Natural killer cell (primary cell): Measurements from ENCODE around the gene SLC9A7. TPM values are rescaled to one million over a fixed set of nuclear protein-coding genes. Genes with fewer than 3 reads are reported as not detected.

ENCODE experiments used
- ATAC-seq, 3 donors: fragments of 150-1000 bp in 2 of 3; fragments of 200-7000 bp in 1 of 3; cut with Tn5 transposase; 1 replicate in 1 of 3; 2 replicates in 2 of 3; pipeline ENCODE4 v1.10.0; 2021; ENCODE audit warnings: mild to moderate bottlenecking in 2 of 3, moderate library complexity in 2 of 3
- DNase-seq, 2 donors: peaks; one replicate each; pipeline versions ENCODE4 v3.0.0 to v3.0.0-alpha.2; 2013 to 2021; ENCODE audit warnings: mixed read lengths in 1 of 2
- H3K27ac ChIP-seq: one replicate; pipeline ENCODE4 v1.5.1; 2013; ENCODE audit warnings: mild to moderate bottlenecking, low read length
- H3K27me3 ChIP-seq: one replicate; pipeline ENCODE4 v1.6.1; 2013; ENCODE audit warnings: low read length; ENCODE audit not compliant: control insufficient read depth, insufficient read depth
- H3K36me3 ChIP-seq: one replicate; pipeline ENCODE4 v1.6.1; 2013; ENCODE audit warnings: low read length; ENCODE audit not compliant: control insufficient read depth, insufficient read depth
- H3K4me1 ChIP-seq: one replicate; pipeline ENCODE4 v1.6.1; 2013; ENCODE audit warnings: low read length; ENCODE audit not compliant: control insufficient read depth, insufficient read depth
- H3K4me3 ChIP-seq: one replicate; pipeline ENCODE4 v1.5.1; 2013; ENCODE audit warnings: low read length
- H3K9me3 ChIP-seq: one replicate; pipeline ENCODE4 v1.6.1; 2013; ENCODE audit warnings: low read length; ENCODE audit not compliant: control insufficient read depth, insufficient read depth
- H3K27ac Mint-ChIP-seq, 2 donors: one replicate each; pipeline ENCODE4 v1.8.0; 2022; ENCODE audit warnings: mild to moderate bottlenecking in 2 of 2, mixed read lengths in 2 of 2, moderate library complexity in 1 of 2
- H3K27me3 Mint-ChIP-seq, 2 donors: one replicate each; pipeline ENCODE4 v1.8.0; 2022; ENCODE audit warnings: low read depth in 2 of 2, mixed read lengths in 2 of 2
- H3K36me3 Mint-ChIP-seq: one replicate; pipeline ENCODE4 v1.8.0; 2022; ENCODE audit warnings: mixed read lengths
- H3K4me1 Mint-ChIP-seq, 2 donors: one replicate each; pipeline ENCODE4 v1.8.0; 2022; ENCODE audit warnings: mixed read lengths in 2 of 2
- H3K4me3 Mint-ChIP-seq: one replicate; pipeline ENCODE4 v1.8.0; 2022; ENCODE audit warnings: mild to moderate bottlenecking, moderate library complexity, mixed read lengths
- H3K9me3 Mint-ChIP-seq, 2 donors: one replicate each; pipeline ENCODE4 v1.8.0; 2022; ENCODE audit warnings: mixed read lengths in 2 of 2
- CTCF ChIP-seq: fragments of 200-600 bp; IDR thresholded peaks from one replicate; pipeline ENCODE4 v1.8.0; 2022; ENCODE audit warnings: antibody characterized with exemption
- WGBS: methylation state at CpG from one replicate; pipeline ENCODE4 v1.1.7; 2013; ENCODE audit warnings: missing lambda C conversion rate; ENCODE audit not compliant: insufficient coverage; 5-methylcytosine and 5-hydroxymethylcytosine counted together
- intact Hi-C: fragments of 100-400 bp; cut with micrococcal nuclease; formaldehyde crosslinking; loops from one replicate; pipeline ENCODE4 v1.14.2; 2022
- total RNA-seq, 4 donors: library from RNA; stranded (reverse); fragments of 120-200 nt in 1 of 4; gene quantifications; one replicate each; pipeline versions ENCODE4 v1.2.3 to v1.2.4, GENCODE V29; 2013 to 2022

The SLC9A7 gene
- total RNA-seq, 3 donors from 2014 or later (not counting 1 experiment from before 2014, with no cell fraction given): 0.39 to 1.1 (median 0.75) TPM

GRCh38 chrX:46739736-46740135, 19.2 kb downstream of the SLC9A7 start:
- intact Hi-C loops: no loop called here
- WGBS: no CpG with 5 or more reads among the region's 1 CpG
- Histone ChIP-seq H3K27ac (no peak overlapping the region), H3K9me3 (no peaks in the 10 kb centered on the region), H3K4me1 (no peaks in the 10 kb centered on the region), H3K4me3 (no peak overlapping the region), H3K27me3 (no peaks in the 10 kb centered on the region), H3K36me3 (no peaks in the 10 kb centered on the region)
- Mint-ChIP-seq H3K9me3 (peaks cover 2 to 7% of the 10 kb centered on the region in 2 donors), H3K36me3 (peaks cover 8% of the 10 kb centered on the region), H3K27ac (no peak overlapping the region), H3K4me1 (no peaks in the 10 kb centered on the region), H3K27me3 (peaks cover 7 to 9% of the 10 kb centered on the region in 2 donors), H3K4me3 (no peak overlapping the region)
- DNase-seq (no peak), ATAC-seq (no peak)
- no peak for TF ChIP-seq CTCF

- Mint-ChIP-seq H3K36me3 (peaks cover 8% of the 10 kb centered on the region), H3K4me3 (no peak overlapping the region)
Measured at GRCh38 chrX:46737462-46737861, 21.5 kb downstream of the SLC9A7 start.

GRCh38 chrX:46737041-46737440, 21.9 kb downstream of the SLC9A7 start:
- H3K4me3 Mint-ChIP-seq: no peak overlapping the region
- peaks cover 7 to 9% of the 10 kb centered on the region in 2 donors for H3K27me3 Mint-ChIP-seq
- Histone ChIP-seq H3K9me3 (no peaks in the 10 kb centered on the region), H3K4me1 (no peaks in the 10 kb centered on the region), H3K4me3 (no peak overlapping the region), H3K36me3 (no peaks in the 10 kb centered on the region), H3K27me3 (no peaks in the 10 kb centered on the region), H3K27ac (no peak overlapping the region)
- ATAC-seq (no peak), DNase-seq (no peak)
- no peak for TF ChIP-seq CTCF
- intact Hi-C loops: no loop called here
- no peak overlapping the region for H3K27ac Mint-ChIP-seq
- no peaks in the 10 kb centered on the region for H3K4me1 Mint-ChIP-seq
- H3K9me3 Mint-ChIP-seq: peaks cover 2 to 7% of the 10 kb centered on the region in 2 donors
- H3K36me3 Mint-ChIP-seq: peaks cover 8% of the 10 kb centered on the region

More at GRCh38 chrX:46737462-46737861, 21.5 kb downstream of the SLC9A7 start:
- no peak for TF ChIP-seq CTCF
- H3K36me3 ChIP-seq: no peaks in the 10 kb centered on the region
- H3K9me3 Mint-ChIP-seq: peaks cover 2 to 7% of the 10 kb centered on the region in 2 donors
- no CpG with 5 or more reads among the region's 2 CpGs for WGBS
- DNase-seq (no peak), ATAC-seq (no peak)
- H3K4me3 ChIP-seq: no peak overlapping the region
- H3K9me3 ChIP-seq: no peaks in the 10 kb centered on the region
- H3K27me3 ChIP-seq: no peaks in the 10 kb centered on the region
- no peaks in the 10 kb centered on the region for H3K4me1 ChIP-seq
- intact Hi-C loops: no loop called here
- no peak overlapping the region for H3K27ac ChIP-seq
- H3K27me3 Mint-ChIP-seq: peaks cover 7 to 9% of the 10 kb centered on the region in 2 donors
- H3K27ac Mint-ChIP-seq: no peak overlapping the region
- no peaks in the 10 kb centered on the region for H3K4me1 Mint-ChIP-seq

- DNase-seq (no peak), ATAC-seq (no peak)
- H3K9me3 ChIP-seq: no peaks in the 10 kb centered on the region
- Mint-ChIP-seq H3K4me1 (no peaks in the 10 kb centered on the region), H3K9me3 (peaks cover 2 to 7% of the 10 kb centered on the region in 2 donors), H3K36me3 (peaks cover 8% of the 10 kb centered on the region), H3K4me3 (no peak overlapping the region), H3K27me3 (peaks cover 7 to 9% of the 10 kb centered on the region in 2 donors), H3K27ac (no peak overlapping the region)
- no CpG with 5 or more reads among the region's 2 CpGs for WGBS
- intact Hi-C loops: no loop called here
- TF ChIP-seq CTCF: no peak
- H3K27me3 ChIP-seq: no peaks in the 10 kb centered on the region
- H3K4me3 ChIP-seq: no peak overlapping the region
- H3K27ac ChIP-seq: no peak overlapping the region
- no peaks in the 10 kb centered on the region for H3K4me1 ChIP-seq
- H3K36me3 ChIP-seq: no peaks in the 10 kb centered on the region
Measured at GRCh38 chrX:46735622-46736021, 23.3 kb downstream of the SLC9A7 start.
